ENCODE results near the gene CPAMD8.

DNA sequence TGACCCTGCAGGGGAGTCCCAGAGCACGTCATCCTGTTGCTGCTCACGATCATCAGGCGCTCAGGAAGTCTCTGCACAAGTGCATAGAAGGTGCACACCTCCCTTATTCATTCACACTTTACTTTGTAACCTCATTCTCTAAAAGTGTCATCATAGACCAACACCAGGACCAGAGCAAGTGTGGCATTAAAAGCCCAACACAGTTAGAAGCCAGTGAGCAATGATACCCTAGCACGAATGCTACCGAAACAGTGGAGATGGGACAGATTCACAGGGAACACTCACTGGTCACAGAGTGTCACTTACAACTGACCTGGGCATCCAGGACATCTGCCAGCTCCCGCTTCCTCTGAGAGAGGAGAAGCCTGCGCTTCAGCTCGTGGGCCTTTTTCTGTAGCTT, 31.6 kb upstream of the CPAMD8 start:
- TF ChIP-seq, protein P1, sequence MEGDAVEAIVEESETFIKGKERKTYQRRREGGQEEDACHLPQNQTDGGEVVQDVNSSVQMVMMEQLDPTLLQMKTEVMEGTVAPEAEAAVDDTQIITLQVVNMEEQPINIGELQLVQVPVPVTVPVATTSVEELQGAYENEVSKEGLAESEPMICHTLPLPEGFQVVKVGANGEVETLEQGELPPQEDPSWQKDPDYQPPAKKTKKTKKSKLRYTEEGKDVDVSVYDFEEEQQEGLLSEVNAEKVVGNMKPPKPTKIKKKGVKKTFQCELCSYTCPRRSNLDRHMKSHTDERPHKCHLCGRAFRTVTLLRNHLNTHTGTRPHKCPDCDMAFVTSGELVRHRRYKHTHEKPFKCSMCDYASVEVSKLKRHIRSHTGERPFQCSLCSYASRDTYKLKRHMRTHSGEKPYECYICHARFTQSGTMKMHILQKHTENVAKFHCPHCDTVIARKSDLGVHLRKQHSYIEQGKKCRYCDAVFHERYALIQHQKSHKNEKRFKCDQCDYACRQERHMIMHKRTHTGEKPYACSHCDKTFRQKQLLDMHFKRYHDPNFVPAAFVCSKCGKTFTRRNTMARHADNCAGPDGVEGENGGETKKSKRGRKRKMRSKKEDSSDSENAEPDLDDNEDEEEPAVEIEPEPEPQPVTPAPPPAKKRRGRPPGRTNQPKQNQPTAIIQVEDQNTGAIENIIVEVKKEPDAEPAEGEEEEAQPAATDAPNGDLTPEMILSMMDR (IDR thresholded peaks at IDR 0.05), result no peak
- no peak for TF ChIP-seq POLR2A (IDR thresholded peaks at IDR 0.05)

All from body of pancreas (tissue), 4 donors.